Caco-2 (cell line): Measurements from ENCODE around the gene NUB1. TPM values are rescaled to one million over a fixed set of nuclear protein-coding genes. Genes with fewer than 3 reads are reported as not detected.

Experiments
- BruUV-seq: library from RNA; stranded (reverse); fragments of 400-500 nt; replicated peaks from 2 replicates; lab custom pipeline; 2021; lab: Mats Ljungman, UMichigan
- CTCF ChIA-PET: fragments of 300-600 bp; sonication (Branson Sonifier 250); formaldehyde crosslinking; loops from one replicate; lab custom pipeline; 2022; ENCODE audit warnings: antibody characterized with exemption; lab: Charles Lee
- POLR2A ChIA-PET: fragments of 300-600 bp; sonication (Branson Sonifier 250); formaldehyde crosslinking; loops from one replicate; lab custom pipeline; 2022; ENCODE audit warnings: antibody characterized with exemption; lab: Charles Lee
- DNase-seq, 2 experiments: peaks; one replicate each; pipeline versions ENCODE4 v3.0.0 to v3.0.0-alpha.2; 2020 to 2022
- H3K27me3 ChIP-seq: replicated peaks from 2 replicates; pipeline ENCODE4 v1.6.0; 2011; ENCODE audit warnings: low read length; ENCODE audit not compliant: control insufficient read depth, insufficient read depth
- H3K36me3 ChIP-seq: 2 replicates; pipeline ENCODE4 v1.5.1; 2011; ENCODE audit warnings: low read length; ENCODE audit not compliant: control insufficient read depth, insufficient read depth
- H3K4me1 ChIP-seq: fragments of 250-450 bp; sonication (Bioruptor Pico); 2 replicates; pipeline ENCODE4 v1.5.1; 2020; ENCODE audit warnings: mild to moderate bottlenecking
- H3K4me3 ChIP-seq: 2 replicates; pipeline ENCODE4 v1.5.1; 2011; ENCODE audit warnings: low read depth, mild to moderate bottlenecking, control low read depth, low read length
- H3K9me3 ChIP-seq: fragments of 250-450 bp; sonication (Bioruptor Pico); 2 replicates; pipeline ENCODE4 v1.5.1; 2020; ENCODE audit warnings: mild to moderate bottlenecking, moderate library complexity
- H3K27ac Mint-ChIP-seq: one replicate; pipeline ENCODE4 v1.8.0; 2022; ENCODE audit warnings: mixed read lengths; ENCODE audit not compliant: unreplicated experiment
- H3K27me3 Mint-ChIP-seq: one replicate; pipeline ENCODE4 v1.8.0; 2022; ENCODE audit warnings: mixed read lengths; ENCODE audit not compliant: insufficient read depth, unreplicated experiment
- H3K36me3 Mint-ChIP-seq: one replicate; pipeline ENCODE4 v1.8.0; 2022; ENCODE audit warnings: mild to moderate bottlenecking, mixed read lengths; ENCODE audit not compliant: insufficient read depth, unreplicated experiment
- H3K4me1 Mint-ChIP-seq: one replicate; pipeline ENCODE4 v1.8.0; 2022; ENCODE audit warnings: low read depth, mixed read lengths; ENCODE audit not compliant: unreplicated experiment
- H3K4me3 Mint-ChIP-seq: one replicate; pipeline ENCODE4 v1.8.0; 2022; ENCODE audit warnings: mild to moderate bottlenecking, moderate library complexity, mixed read lengths; ENCODE audit not compliant: unreplicated experiment
- H3K9me3 Mint-ChIP-seq: one replicate; pipeline ENCODE4 v1.8.0; 2022; ENCODE audit warnings: mixed read lengths; ENCODE audit not compliant: unreplicated experiment
- CTCF ChIP-seq, 2 experiments: fragments of 200-600 bp in 1 of 2; IDR thresholded peaks; 1 replicate in 1 of 2; 2 replicates in 1 of 2; pipeline versions ENCODE4 v1.5.1 to v1.8.0; 2011 to 2022; ENCODE audit warnings: antibody characterized with exemption in 1 of 2, control low read depth in 1 of 2, inconsistent platforms in 1 of 2, low read depth in 1 of 2, low read length in 1 of 2, mild to moderate bottlenecking in 1 of 2, moderate library complexity in 1 of 2; ENCODE audit not compliant: insufficient read depth in 1 of 2, severe bottlenecking in 1 of 2, unreplicated experiment in 1 of 2
- intact Hi-C: fragments of 100-400 bp; cut with micrococcal nuclease; formaldehyde crosslinking; loops from one replicate; pipeline ENCODE4 v1.10.0; 2022; ENCODE audit not compliant: unreplicated experiment
- total RNA-seq: library from RNA; stranded (reverse); gene quantifications from 2 replicates; pipeline ENCODE4 v1.2.3, GENCODE V29; 2022

Gene NUB1
- total RNA-seq, 1 experiment from 2014 or later, result 51.6 TPM

- TF ChIP-seq CTCF (IDR thresholded peaks at IDR 0.05; ENCODE audit: insufficient read depth in 1 of 2, low read depth in 1 of 2, low read length in 1 of 2, severe bottlenecking in 1 of 2, unreplicated experiment in 1 of 2), result no peak
- Histone ChIP-seq H3K4me1 (peaks cover 12% of the 10 kb centered on the region), H3K36me3 (no peaks in the 10 kb centered on the region), H3K27me3 (no peaks in the 10 kb centered on the region), H3K9me3 (no peaks in the 10 kb centered on the region), H3K4me3 (no peak overlapping the region)
- intact Hi-C loops, result no loop called here
- H3K4me3 Mint-ChIP-seq, result no peak overlapping the region
- CTCF ChIA-PET, result interaction anchor here (0.8 kb wide), 1 partner anchor 26 kb away, joined by 3 read pairs; no protein-coding TSS in a partner anchor
- POLR2A ChIA-PET, result no interaction called here
- peaks cover 2% of the 10 kb centered on the region for H3K27me3 Mint-ChIP-seq
- H3K27ac Mint-ChIP-seq, result no peak overlapping the region
- no peaks in the 10 kb centered on the region for H3K4me1 Mint-ChIP-seq
- no peak for DNase-seq
- H3K9me3 Mint-ChIP-seq, result no peaks in the 10 kb centered on the region
- no TSS peak for BruUV-seq
- H3K36me3 Mint-ChIP-seq, result no peaks in the 10 kb centered on the region
Observed at GRCh38 chr7:151394076-151395035, 52.7 kb downstream of the NUB1 start.

- peaks cover 12% of the 10 kb centered on the region for H3K4me1 ChIP-seq
- H3K9me3 ChIP-seq, result no peaks in the 10 kb centered on the region
- Mint-ChIP-seq H3K4me3 (no peak overlapping the region), H3K27ac (no peak overlapping the region), H3K27me3 (no peaks in the 10 kb centered on the region), H3K4me1 (no peaks in the 10 kb centered on the region), H3K36me3 (no peaks in the 10 kb centered on the region), H3K9me3 (no peaks in the 10 kb centered on the region)
- H3K4me3 ChIP-seq, result no peak overlapping the region
- H3K27me3 ChIP-seq, result no peaks in the 10 kb centered on the region
- ChIA-PET POLR2A (no interaction called here), CTCF (no interaction called here)
- no TSS peak for BruUV-seq
- no peak for TF ChIP-seq CTCF (IDR thresholded peaks at IDR 0.05; ENCODE audit: insufficient read depth in 1 of 2, low read depth in 1 of 2, low read length in 1 of 2, severe bottlenecking in 1 of 2, unreplicated experiment in 1 of 2)
- DNase-seq, result no peak
- no peaks in the 10 kb centered on the region for H3K36me3 ChIP-seq
- intact Hi-C loops, result no loop called here
Observed at GRCh38 chr7:151395036-151395367, 53.4 kb downstream of the NUB1 start.

GRCh38 chr7:151396328-151396970 lies 54.8 kb downstream of the NUB1 start:
- ChIA-PET CTCF (no interaction called here), POLR2A (no interaction called here)
- Mint-ChIP-seq H3K9me3 (no peaks in the 10 kb centered on the region), H3K4me1 (no peaks in the 10 kb centered on the region), H3K27ac (no peak overlapping the region), H3K27me3 (no peaks in the 10 kb centered on the region), H3K4me3 (no peak overlapping the region), H3K36me3 (no peaks in the 10 kb centered on the region)
- no peak for TF ChIP-seq CTCF (IDR thresholded peaks at IDR 0.05; ENCODE audit: insufficient read depth in 1 of 2, low read depth in 1 of 2, low read length in 1 of 2, severe bottlenecking in 1 of 2, unreplicated experiment in 1 of 2)
- no peaks in the 10 kb centered on the region for H3K27me3 ChIP-seq
- H3K9me3 ChIP-seq, result no peaks in the 10 kb centered on the region
- no peaks in the 10 kb centered on the region for H3K36me3 ChIP-seq
- H3K4me1 ChIP-seq, result peaks cover 12% of the 10 kb centered on the region
- no peak overlapping the region for H3K4me3 ChIP-seq
- no peak for DNase-seq
- intact Hi-C loops, result no loop called here
- BruUV-seq, result no TSS peak
